ENCODE data around the gene DAGLA. TPM values are rescaled to one million over a fixed set of nuclear protein-coding genes. Genes with fewer than 3 reads are reported as not detected.

Gene DAGLA
- total RNA-seq, 1 experiment from 2014 or later: 4.5 TPM

- Histone ChIP-seq H3K9ac (ENCODE audit: extremely low read depth, insufficient read length, low read length) (no peak overlapping the region), H3K79me1 (ENCODE audit: insufficient read depth, low read depth, low read length, poor library complexity, severe bottlenecking) (no peaks in the 10 kb centered on the region), H3K9me3 (ENCODE audit: control insufficient read depth, low read depth, low read length) (no peaks in the 10 kb centered on the region), H4K8ac (replicated peaks; ENCODE audit: insufficient read length, low read depth, low read length) (no peak overlapping the region), H3T11ph (ENCODE audit: low read length) (no peak overlapping the region), H4K20me1 (ENCODE audit: control insufficient read depth, insufficient read depth, insufficient read length) (no peaks in the 10 kb centered on the region), H2BK15ac (ENCODE audit: low read depth, low read length) (no peak overlapping the region), H2BK5ac (ENCODE audit: insufficient read length, low read length) (no peak overlapping the region), H3K4me2 (ENCODE audit: insufficient read depth, insufficient read length, low read length) (no peak overlapping the region), H3K23ac (ENCODE audit: insufficient read length, low read depth, low read length) (no peak overlapping the region), H2BK120ac (ENCODE audit: low read depth, low read length, poor library complexity, severe bottlenecking) (no peak overlapping the region), H3K27ac (ENCODE audit: insufficient read length, low read depth, low read length) (no peak overlapping the region), H3K23me2 (ENCODE audit: insufficient read length, low read depth, low read length, poor library complexity, severe bottlenecking) (no peaks in the 10 kb centered on the region), H2AK5ac (ENCODE audit: insufficient read length, low read length) (no peak overlapping the region), H3K4ac (ENCODE audit: low read depth, low read length) (no peak overlapping the region), H3K79me2 (ENCODE audit: insufficient read depth, low read length) (no peaks in the 10 kb centered on the region), H2AFZ (ENCODE audit: low read length) (no peak overlapping the region), H3K14ac (ENCODE audit: insufficient read depth, low read length) (no peak overlapping the region; the same call in 1 of the 2 replicates), H3K27me3 (ENCODE audit: insufficient read depth, low read length) (no peaks in the 10 kb centered on the region), H3K18ac (ENCODE audit: insufficient read length, low read depth, low read length) (no peak overlapping the region), H2BK12ac (ENCODE audit: insufficient read length, low read depth, low read length) (no peak overlapping the region), H4K5ac (ENCODE audit: insufficient read length, low read depth, low read length) (no peak overlapping the region), H3K4me1 (ENCODE audit: insufficient read depth, low read length) (no peaks in the 10 kb centered on the region), H3K56ac (ENCODE audit: insufficient read length, low read depth, low read length) (no peak overlapping the region), H2BK20ac (ENCODE audit: low read depth, low read length, poor library complexity, severe bottlenecking) (no peak overlapping the region), H4K91ac (ENCODE audit: insufficient read length, low read depth, low read length) (no peak overlapping the region)
- H3K4me3 Mint-ChIP-seq: no peak overlapping the region
- H3K27ac Mint-ChIP-seq: no peak overlapping the region
- peaks cover 16 to 18% of the 10 kb centered on the region in 2 experiments for H3K4me1 Mint-ChIP-seq
- peaks cover 0 to 2% of the 10 kb centered on the region in 2 experiments; a peak in 2 of 5 replicates for H3K9me3 Mint-ChIP-seq
- no peak for DNase-seq
- peaks cover 2% of the 10 kb centered on the region; the same call in 1 of the 2 replicates for H3K27me3 Mint-ChIP-seq (ENCODE audit: low read depth)
- TF ChIP-seq CTCF (conservative IDR thresholded peaks at IDR 0.05): no peak
- no CpG with 5 or more reads among the region's 5 CpGs for WGBS (ENCODE audit: extremely low coverage, insufficient read length, low lambda C conversion rate)
- H3K36me3 Mint-ChIP-seq (ENCODE audit: insufficient read depth in 1 of 3, low read depth in 3 of 3): peaks cover 12 to 46% (median 39%) of the 10 kb centered on the region in 3 experiments
Measured at GRCh38 chr11:61781585-61781984, 101.4 kb downstream of the DAGLA start.

All from H9 (cell line).